ENCODE measurements around the gene KIF1C. TPM values are rescaled to one million over a fixed set of nuclear protein-coding genes. Genes with fewer than 3 reads are reported as not detected.

The KIF1C gene
- total RNA-seq, 1 experiment from 2014 or later, result 85.6 TPM

- H3K4me3 Mint-ChIP-seq, result no peak overlapping the region; a peak in 1 of 5 replicates
Observed at GRCh38 chr17:5019475-5019956, 21.8 kb downstream of the KIF1C start.

More at GRCh38 chr17:5019475-5019956, 21.8 kb downstream of the KIF1C start:
- H4K91ac ChIP-seq (ENCODE audit: insufficient read length, low read depth, low read length), result no peak overlapping the region
- H2BK120ac ChIP-seq (ENCODE audit: low read depth, low read length, poor library complexity, severe bottlenecking), result no peak overlapping the region
- H3K9me3 ChIP-seq (ENCODE audit: control insufficient read depth, low read depth, low read length), result no peaks in the 10 kb centered on the region
- no peak overlapping the region for H3K23ac ChIP-seq (ENCODE audit: insufficient read length, low read depth, low read length)
- no peak overlapping the region for H3K14ac ChIP-seq (ENCODE audit: insufficient read depth, low read length)
- Mint-ChIP-seq H3K27ac (peak overlapping the region in 1 of 3 experiments; percentile 45; a peak in 1 of 7 replicates), H3K36me3 (ENCODE audit: insufficient read depth in 1 of 3, low read depth in 3 of 3) (peaks cover 38 to 73% (median 73%) of the 10 kb centered on the region in 3 experiments), H3K4me1 (no peaks in the 10 kb centered on the region), H3K27me3 (ENCODE audit: low read depth) (no peaks in the 10 kb centered on the region), H3K9me3 (no peaks in the 10 kb centered on the region)
- H3K79me2 ChIP-seq (ENCODE audit: insufficient read depth, low read length), result no peaks in the 10 kb centered on the region
- peak; percentile 55; the same call in 2 of the 3 replicates for TF ChIP-seq CTCF (conservative IDR thresholded peaks at IDR 0.05)
- H4K5ac ChIP-seq (ENCODE audit: insufficient read length, low read depth, low read length), result no peak overlapping the region
- H2BK12ac ChIP-seq (ENCODE audit: insufficient read length, low read depth, low read length), result no peak overlapping the region
- no peak overlapping the region for H2BK5ac ChIP-seq (ENCODE audit: insufficient read length, low read length)
- H4K8ac ChIP-seq (replicated peaks; ENCODE audit: insufficient read length, low read depth, low read length), result no peak overlapping the region
- WGBS (ENCODE audit: extremely low coverage, insufficient read length, low lambda C conversion rate), result no CpG with 5 or more reads among the region's 1 CpG
- no peaks in the 10 kb centered on the region for H3K23me2 ChIP-seq (ENCODE audit: insufficient read length, low read depth, low read length, poor library complexity, severe bottlenecking)
- H3K4me1 ChIP-seq (ENCODE audit: insufficient read depth, low read length), result no peaks in the 10 kb centered on the region
- no peaks in the 10 kb centered on the region for H3K79me1 ChIP-seq (ENCODE audit: insufficient read depth, low read depth, low read length, poor library complexity, severe bottlenecking)
- no peak for DNase-seq
- H3K9ac ChIP-seq (ENCODE audit: extremely low read depth, insufficient read length, low read length), result no peak overlapping the region
- no peak overlapping the region for H2AFZ ChIP-seq (ENCODE audit: low read length)
- no peak overlapping the region for H2BK20ac ChIP-seq (ENCODE audit: low read depth, low read length, poor library complexity, severe bottlenecking)
- H3K18ac ChIP-seq (ENCODE audit: insufficient read length, low read depth, low read length), result no peak overlapping the region
- no peaks in the 10 kb centered on the region for H4K20me1 ChIP-seq (ENCODE audit: control insufficient read depth, insufficient read depth, insufficient read length)
- H3T11ph ChIP-seq (ENCODE audit: low read length), result no peak overlapping the region
- H3K27me3 ChIP-seq (ENCODE audit: insufficient read depth, low read length), result no peaks in the 10 kb centered on the region
- no peak overlapping the region for H3K4ac ChIP-seq (ENCODE audit: low read depth, low read length)
- no peak overlapping the region for H2AK5ac ChIP-seq (ENCODE audit: insufficient read length, low read length)
- H3K4me2 ChIP-seq (ENCODE audit: insufficient read depth, insufficient read length, low read length), result no peak overlapping the region
- no peak overlapping the region for H3K56ac ChIP-seq (ENCODE audit: insufficient read length, low read depth, low read length)
- H2BK15ac ChIP-seq (ENCODE audit: low read depth, low read length), result no peak overlapping the region
- no peak overlapping the region for H3K27ac ChIP-seq (ENCODE audit: insufficient read length, low read depth, low read length)

Measured in H9 (cell line).